NCI-H1092 (cell line): ENCODE data around the gene UROS.

Experiments used
- DNase-seq: peaks from one replicate; lab custom pipeline; 2025; lab: John Stamatoyannopoulos, UW

The UROS gene

DNA sequence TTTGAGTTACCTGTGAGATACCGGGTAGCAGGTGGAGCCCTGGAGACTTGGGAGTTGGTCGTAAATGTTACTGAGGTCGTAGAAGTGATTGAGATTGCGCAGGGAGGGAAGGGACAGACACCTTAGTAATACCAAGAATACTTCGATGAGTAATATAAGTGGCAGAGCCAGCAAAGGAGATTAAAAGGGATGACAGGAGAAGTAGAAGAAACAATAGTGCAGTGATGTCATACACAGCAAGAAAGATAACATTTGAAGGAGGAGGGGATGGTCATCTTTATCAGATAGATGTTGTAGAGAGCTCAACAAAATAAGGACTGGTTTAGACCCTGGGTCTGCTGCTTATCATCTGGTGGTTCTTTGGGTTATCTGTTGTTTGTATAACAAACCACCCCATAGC is 5.3 kb upstream of the UROS start:
- DNase-seq: no peak

DNA sequence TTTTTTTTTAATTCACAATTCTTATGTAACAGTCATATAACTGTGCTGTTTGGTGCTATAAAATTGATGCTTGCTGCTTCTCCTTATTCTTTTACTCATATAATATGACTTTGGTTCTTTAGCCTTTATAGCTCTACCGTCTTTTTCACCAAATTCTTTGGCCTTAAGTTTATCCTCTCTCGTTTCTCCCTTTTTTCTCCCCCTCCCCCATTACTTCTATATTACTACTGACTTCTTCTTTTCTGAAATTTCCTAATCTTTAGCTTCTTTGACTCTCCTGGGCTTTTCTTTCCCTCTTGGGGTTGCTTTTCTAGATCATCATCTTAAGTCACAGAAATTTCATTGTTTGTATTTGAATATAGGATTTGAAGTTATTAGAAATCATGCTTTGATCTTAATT is 4.1 kb upstream of the UROS start:
- no peak for DNase-seq

DNA sequence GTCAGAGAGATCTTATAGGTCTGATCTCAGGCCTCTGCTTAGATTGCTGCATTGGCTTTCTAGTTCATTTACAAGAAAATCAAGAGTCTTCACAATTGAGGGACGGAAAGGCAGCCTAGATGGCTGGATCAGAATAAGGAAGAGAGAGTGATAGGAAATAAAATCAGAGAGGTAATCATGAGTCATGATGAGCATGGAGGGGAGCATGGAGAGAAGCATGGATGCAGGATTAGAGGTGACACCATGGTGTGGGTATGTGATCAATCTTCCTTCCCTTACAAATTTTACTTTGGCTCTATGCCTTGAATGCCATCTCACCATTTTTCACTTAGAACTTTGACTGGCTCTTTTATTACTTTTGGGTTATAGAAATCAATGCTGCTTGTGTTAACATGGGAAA is 1.7 kb upstream of the UROS start:
- no peak for DNase-seq

DNA sequence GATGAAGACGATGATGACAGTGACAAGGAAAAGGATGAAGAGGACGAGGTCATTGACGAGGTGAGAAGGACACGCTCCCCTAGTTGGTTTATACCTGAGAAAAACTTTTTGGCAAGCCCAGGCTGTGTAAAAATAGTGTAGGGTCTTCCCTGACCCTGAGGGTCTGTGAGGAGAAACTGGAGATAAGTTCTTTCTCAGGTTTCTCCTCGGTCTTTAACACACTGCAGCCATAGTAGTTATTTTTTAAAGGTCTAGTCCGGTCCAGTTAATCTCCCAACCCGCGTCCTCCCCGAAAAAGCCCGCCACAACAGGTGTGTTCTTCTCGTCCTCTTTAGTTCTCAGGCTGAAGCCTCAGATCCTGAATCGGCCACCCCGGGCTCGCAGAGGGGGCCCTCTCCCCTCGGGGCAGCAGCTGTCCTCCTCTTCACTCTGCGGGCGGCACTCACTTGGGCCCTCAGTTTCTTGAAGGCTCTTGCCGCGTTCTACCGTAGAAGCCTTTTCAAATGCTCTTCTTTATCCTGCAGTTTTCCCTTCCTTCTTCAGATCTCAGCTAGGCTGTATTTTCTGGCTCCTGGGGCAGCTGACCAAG is 699 bp upstream of the UROS start:
- no peak for DNase-seq

DNA sequence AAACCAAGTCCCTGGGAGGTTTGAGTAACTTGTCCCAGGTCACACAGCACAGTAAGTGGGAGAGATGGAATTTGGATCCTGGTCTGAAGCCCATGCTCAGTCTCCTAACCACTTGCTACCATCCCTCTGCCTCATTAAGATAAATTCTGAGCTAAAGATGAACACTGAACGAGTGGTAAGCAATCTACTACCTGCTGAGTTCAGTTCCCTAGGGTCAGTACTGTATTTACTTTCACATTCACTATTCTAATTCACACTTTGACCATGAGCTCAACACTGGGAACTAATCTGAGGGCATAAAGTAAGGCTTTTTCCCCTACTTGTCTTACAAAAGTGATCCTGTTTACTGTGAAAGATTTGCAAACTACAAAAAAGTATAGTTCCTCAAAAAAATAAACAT is 2.4 kb downstream of the UROS start:
- DNase-seq: no peak

DNA sequence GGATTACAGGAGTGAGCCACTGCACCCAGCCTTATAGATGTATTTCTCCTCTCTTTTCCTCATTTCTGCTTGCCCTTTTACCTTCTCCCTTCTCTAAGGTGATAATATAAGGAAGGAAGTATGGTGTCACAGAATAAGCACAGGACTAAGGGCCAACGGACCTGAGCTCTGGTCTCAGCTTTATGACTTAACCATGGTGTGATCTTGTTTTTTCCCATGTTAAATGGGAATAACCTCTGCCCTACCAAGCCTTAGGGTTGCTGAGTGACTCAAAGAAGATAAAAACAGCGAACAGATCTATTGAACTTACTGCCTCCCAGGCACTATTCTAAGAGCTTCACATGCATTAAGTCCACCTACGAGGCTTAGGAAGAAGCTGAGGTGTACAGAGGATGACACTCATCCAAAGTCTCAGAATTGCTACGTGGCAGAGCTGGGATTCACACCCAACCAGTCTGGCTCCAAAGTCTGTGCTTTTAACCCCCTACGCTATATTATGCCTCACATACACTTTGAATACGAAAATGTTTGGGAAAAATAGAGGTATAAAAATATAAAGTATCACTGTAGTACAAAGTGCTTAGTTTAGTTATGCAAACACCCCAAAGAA is 5.6 kb downstream of the UROS start:
- DNase-seq: no peak

DNA sequence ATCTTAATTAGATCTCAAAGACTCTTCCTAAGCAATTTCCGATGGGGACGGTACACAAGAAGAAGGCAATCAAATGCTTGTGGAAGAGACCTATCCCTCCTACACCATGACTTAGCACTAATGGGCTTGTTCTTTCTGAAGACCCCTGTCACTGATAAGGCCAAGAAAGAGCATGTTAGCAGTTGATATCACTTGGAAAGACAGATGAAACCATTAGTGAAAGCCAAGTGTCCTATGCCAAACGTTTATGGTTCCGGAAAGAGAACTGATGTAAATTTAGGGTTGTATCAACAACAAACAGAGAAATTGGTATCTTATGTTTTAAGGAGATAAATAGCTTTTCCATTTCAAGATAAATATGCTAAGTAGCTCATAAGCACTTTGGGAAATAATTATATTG is 6.5 kb downstream of the UROS start:
- DNase-seq: no peak

DNA sequence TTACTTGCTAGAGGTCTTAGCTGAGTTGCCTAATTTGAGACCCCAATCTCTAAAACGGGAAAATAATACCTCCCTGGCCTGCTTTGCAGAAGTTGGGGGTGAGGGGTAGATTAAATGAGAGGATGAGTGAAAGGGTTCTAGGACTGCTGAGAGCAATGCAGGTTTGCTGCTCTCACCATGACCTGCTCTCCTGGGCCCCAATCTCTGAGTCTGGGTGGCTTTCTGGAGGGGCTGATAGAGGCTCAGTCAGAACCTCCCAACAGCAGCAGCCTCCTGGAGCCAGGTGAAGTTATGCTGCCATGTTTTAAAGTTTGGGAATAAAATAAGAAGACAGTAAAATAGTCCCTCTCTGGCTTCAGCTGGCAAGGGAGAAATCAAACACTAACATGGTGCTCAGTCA is 7.3 kb downstream of the UROS start:
- DNase-seq: no peak

DNA sequence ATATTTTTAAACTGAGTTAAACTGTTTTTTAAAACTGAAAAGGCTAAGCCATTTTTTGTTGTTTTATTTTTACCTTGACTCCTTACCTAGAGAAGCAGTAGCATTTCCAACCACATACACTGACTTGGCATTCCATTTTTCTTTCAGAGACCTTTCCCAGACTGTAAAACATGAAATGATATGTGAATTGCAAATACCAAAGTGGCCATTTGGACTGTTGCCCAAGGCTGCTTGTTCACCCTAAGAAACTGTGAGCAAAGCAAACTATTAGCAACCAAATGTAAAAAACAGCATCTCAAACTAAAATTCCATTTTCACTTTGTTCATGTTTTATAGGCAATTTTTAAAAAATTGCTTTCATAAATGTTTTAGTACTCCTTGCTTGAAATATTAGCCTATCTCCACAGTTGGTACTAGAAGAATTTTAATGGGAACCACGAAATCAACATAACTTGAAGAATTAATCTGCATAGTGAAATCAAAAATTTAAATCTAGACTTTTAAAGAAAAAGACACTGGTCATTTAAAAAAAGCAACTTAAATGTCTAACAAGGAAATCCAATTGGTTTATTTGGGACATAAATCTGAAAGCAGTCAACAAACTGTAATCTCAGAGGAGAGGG is 10.8 kb downstream of the UROS start:
- DNase-seq: no peak

DNA sequence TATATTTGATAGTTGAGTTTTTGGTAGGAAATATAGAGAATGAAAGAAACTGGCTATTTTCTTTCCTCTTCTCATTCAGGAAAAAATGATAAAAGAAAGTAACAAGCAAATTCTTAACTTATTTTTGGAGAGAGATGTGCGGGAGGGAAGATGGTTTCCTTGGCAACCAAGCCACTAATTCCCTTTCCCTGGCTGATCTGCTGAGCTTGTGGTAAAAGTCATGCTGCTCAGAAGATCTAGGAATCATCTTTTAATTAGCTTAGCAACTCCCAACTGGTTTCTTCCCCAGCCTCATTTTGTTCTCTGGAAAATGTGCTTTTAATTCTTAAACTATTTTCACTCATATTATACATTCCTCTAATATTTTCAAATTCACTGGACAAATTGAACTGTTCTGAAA is 11.8 kb downstream of the UROS start:
- no peak for DNase-seq

DNA sequence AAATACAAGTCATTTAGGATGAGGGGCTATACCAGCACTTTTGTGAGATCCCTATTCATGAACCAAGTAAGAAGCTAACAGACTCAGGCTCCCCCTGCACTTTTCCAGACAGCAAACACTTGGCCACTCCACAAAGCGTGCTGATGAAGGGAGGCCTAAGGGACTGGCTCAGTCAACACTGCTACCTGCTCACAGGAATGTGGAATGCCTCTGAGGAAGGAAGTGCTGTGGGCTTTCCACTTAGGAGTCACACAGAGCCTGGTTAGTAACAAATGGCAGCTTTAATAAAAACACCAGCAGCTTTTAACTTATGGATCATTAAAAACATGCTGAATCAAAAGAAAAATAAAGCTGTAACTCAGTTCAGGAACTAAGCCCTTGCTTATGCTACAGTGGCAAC is 15.0 kb downstream of the UROS start:
- DNase-seq: no peak

DNA sequence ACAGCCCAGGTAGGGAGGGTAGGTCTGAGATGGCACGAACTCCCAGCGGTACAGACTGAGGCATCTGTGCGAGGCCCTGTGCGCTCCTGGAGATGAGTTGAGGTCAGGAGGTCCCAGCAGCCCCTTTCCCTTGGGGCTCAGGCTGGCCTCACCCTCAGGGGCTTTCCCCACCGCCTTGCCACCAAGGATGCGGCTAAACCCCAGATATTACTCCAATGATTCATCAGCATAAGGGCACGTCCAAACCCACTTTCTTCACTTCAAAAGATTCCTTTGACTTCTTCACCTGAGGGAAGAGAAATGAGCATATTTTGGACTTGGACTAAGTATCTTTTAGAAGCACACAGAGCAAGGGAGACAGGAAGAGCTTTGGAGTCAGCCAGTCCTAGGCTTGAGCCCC is 20.3 kb downstream of the UROS start:
- no peak for DNase-seq

DNA sequence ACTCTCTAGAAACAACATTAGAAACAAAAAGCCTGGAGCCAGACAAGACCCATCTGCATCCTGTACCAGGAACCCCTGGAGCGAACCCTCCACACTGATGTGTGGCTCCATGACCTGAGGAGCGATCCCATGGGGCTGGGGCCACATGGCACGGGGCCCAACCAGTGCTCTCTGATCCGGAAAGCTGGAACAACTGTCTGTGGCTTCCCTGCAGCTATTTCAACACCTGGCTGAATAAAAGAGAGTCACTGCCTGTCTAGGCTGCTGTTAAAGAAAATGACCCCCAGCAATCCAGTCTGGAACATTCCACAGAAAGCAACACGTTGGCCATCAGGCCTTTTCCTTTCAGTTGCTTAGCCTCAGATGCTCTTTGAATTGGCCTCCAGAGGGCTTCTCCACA is 20.9 kb downstream of the UROS start:
- no peak for DNase-seq

DNA sequence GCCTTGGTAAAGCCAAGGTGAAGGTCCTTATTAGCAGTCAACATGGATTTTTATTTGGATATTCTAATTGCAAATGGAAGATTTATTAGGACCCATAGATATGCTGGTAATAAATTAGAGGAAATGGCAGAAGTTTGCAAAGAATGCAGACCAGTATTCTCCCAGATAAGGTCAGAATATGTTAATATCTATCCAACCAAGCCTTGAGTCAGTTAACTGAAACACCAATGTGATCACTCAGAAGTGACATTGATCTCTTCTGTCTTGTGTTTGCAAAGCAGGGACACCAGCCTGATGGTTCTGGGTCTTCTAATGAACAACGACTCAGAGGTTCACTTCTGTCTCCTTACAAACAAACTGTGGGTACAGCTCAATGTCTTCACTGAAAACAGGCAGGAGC is 21.5 kb downstream of the UROS start:
- no peak for DNase-seq

DNA sequence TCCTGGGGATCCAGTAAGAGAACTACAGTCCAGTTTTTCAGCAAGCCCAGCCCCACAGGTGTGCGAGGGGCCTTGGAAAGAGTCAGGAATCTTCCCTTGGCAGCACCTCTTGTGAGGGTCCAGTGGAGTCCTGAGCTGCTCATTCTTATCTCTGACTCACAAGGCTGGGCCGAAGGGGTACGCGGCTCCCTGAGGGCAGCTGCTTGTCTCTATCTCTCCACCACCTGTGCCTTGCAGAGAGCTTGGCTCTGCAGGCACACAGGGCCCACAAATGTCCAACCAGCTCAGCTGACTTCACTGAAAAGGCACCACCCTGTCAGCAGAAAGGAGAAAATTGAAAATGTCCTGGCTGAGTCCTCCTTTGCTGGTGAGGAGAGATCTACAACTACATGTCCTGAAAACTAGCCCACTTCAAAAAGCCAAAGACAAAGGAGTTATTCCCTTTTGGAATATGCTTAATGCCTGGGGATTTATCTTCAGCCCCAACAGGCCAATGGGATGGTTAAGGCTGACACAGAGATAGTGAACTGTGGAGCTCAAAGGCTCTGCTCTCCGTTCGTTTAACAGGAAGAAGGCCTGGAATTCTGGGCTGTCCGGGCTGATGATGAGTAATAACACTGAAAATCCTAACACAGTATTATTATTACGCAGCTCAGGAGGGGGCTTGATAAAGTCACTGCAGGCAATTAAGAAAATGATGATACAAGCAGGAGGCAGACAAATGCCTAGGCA is 23.4 kb downstream of the UROS start:
- no peak for DNase-seq

DNA sequence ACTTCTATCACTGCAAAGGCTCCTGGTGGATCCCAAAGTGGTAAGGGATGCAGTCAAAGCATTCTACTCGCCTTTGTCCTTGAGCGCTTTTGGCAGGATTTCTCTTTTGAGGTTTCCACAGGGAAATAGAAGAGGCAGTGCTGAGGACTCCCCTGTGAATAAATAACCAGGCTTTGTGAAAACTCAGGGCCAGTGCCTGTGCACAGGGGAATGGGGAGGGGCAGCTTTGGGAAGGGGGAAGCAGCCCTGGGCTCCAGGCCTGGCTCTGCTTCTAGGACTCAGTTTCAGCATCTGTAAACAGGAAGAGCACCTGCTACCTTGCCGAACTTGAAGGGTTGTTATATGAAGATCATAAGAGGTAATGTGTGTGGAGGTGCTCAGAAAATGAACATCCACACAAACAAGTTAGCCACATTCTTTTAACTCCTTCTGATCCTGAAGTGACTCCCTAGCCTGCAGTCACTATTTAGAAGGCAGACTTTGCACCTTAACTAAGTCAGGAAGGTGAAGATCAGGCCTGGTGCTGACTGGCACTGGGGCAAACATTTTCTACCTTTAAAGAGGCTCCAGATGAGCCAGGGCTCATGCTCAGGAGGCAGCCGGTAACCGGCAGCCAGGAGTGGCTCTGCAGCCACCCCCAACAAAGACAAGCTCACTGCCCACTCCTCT is 24.9 kb downstream of the UROS start:
- DNase-seq: no peak

DNA sequence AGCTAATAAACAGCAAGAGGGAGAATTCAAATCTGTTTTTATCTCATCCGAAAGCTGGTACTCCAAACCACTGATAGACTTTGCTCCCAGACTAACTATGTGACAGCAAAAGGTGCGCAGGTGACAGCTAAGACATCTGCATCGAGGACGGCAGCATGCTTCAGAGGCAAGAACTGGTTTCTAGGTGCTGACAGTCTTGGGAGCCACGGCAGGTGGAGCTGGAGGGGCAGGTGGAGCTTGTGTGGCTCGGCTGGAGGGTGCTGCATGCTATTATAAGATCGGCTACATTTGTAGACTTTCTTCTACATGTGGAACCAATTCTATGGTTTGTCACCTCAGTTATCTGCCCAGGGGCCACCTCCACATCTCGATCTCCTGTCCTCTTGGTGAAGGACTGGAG is 25.6 kb downstream of the UROS start:
- DNase-seq: no peak

DNA sequence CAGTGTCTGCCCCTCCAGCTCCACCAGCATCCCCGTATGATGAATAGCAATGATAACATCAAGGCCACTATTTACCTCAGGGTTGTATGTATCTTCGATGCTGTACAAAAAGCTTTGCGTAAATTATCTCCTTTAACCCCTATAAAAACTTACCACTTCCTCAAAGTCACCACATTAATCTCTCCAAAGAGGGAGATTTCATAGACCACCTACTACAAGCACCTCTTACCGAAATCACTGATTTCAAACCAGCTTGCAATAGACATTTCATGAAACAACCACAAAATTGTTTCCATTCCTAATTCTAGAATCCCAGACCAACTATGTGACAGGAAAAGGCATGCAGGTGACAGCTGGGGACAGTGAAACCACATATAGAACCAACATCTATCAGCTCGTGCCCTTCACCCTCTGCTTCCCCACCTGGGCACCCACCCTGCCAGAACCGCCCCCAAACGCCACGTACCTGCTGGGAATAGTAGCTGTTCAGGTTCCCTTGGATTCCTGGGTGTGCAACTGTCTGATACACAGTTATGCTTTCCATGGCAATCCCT is 27.3 kb downstream of the UROS start:
- no peak for DNase-seq

DNA sequence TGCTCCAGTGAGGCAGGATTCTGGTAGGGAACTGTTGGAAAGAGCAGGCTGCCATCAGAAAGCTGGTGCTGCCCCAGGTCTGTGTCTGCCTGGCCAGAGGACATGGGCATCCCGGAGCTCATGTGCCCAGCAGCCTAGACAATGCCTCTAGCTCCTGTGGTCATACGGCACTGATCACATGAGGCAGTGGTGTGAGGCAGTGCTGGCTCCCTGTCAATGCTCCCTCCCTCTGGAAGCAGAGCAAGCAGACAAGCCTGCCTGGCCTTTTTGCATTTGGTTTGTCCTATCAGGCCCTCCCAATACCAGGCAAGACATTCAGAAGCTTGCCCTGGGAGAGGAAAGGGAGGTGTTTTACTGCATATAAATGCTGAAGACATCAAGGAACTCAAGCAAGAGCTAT is 27.9 kb downstream of the UROS start:
- DNase-seq: no peak

DNA sequence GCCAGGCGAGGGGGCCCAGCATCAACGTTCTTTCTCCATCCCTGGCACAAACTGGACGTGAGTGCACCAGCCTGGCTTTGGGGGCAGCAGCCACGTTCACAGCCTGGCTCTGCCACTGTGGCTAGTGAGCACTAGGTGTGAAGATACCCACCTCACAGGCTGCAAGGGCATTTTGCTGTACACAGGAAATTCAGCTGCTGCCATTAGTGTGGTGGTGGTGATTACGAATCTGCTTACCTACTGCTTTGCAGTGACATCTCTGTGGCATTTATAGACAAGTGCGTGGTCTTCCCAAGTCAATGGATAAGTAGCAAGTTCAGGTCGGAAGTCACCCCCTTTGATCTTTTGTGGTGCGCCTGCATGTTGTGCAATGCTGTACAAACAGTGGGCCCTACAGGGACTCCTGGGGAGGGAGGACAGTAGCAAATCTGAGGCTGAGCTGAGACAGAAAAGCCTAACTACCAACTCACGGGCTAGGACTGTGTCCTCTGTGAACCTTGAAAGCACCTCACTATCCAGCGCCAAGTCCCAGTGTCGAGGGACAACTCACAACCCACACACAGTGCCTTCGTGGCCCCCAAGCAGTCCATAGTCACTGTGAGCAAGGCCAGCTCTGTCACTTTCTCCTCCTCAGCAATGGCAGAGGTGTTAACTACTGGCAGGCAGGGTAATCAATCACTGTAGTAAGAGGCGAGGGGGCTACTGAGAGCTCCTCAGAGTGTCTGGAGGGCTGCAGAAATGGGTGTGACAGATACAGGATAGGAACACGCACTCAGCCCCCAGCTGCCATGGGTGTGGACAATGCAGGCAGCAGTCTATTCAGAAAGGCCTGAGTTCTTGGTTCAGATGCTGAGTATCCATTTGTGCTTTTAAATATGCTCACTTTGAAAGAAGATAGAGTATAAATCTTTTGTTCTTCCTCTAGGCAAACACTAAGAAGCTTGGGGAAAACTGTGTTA is 30.4 kb downstream of the UROS start:
- no peak for DNase-seq
